Neural cell (in vitro differentiated cells): ENCODE results near the gene PIGK. TPM values are rescaled to one million over a fixed set of nuclear protein-coding genes. Genes with fewer than 3 reads are reported as not detected.

ENCODE experiments used
- H2AFZ ChIP-seq: fragments of 200-600, 300-800 bp; sonication (generic), shearing (Covaris generic); 2 replicates; pipeline ENCODE4 v1.6.0; 2014; ENCODE audit warnings: low read depth, mild to moderate bottlenecking, antibody characterized with exemption, low read length, moderate library complexity
- H3F3A ChIP-seq: fragments of 200-600 bp; shearing (Covaris generic); 2 replicates; pipeline ENCODE4 v1.6.1; 2016; ENCODE audit warnings: mild to moderate bottlenecking, moderate library complexity, mixed read lengths, antibody characterized with exemption, low read length; ENCODE audit not compliant: insufficient read depth, poor library complexity, severe bottlenecking
- H3K27ac ChIP-seq: fragments of 200-600, 300-800 bp; sonication (generic), shearing (Covaris generic); 2 replicates; pipeline ENCODE4 v1.5.1; 2014; ENCODE audit warnings: mild to moderate bottlenecking, low read length, moderate library complexity
- H3K27me3 ChIP-seq: fragments of 300-800, 200-600 bp; sonication (generic), shearing (Covaris generic); 2 replicates; pipeline ENCODE4 v1.6.0; 2014; ENCODE audit warnings: mild to moderate bottlenecking, low read depth, low read length, moderate library complexity; ENCODE audit not compliant: insufficient read depth
- H3K36me3 ChIP-seq: fragments of 300-800, 200-600 bp; sonication (generic), shearing (Covaris generic); 2 replicates; pipeline ENCODE4 v1.5.1; 2014; ENCODE audit warnings: mild to moderate bottlenecking, antibody characterized with exemption, low read length, moderate library complexity; ENCODE audit not compliant: insufficient read depth
- H3K4me2 ChIP-seq: fragments of 300-800, 200-600 bp; sonication (generic), shearing (Covaris generic); 2 replicates; pipeline ENCODE4 v1.6.0; 2014; ENCODE audit warnings: mild to moderate bottlenecking, low read length
- H3K4me3 ChIP-seq: fragments of 300-800, 200-600 bp; sonication (generic), shearing (Covaris generic); 2 replicates; pipeline ENCODE4 v1.5.1; 2014; ENCODE audit warnings: mild to moderate bottlenecking, low read length, moderate library complexity
- H3K79me2 ChIP-seq: fragments of 200-600 bp; shearing (Covaris generic); replicated peaks from 2 replicates; pipeline ENCODE4 v1.6.0; 2014; ENCODE audit warnings: mild to moderate bottlenecking, low read length, moderate library complexity; ENCODE audit not compliant: insufficient read depth
- H3K9ac ChIP-seq: fragments of 300-800, 200-600 bp; sonication (generic), shearing (Covaris generic); 2 replicates; pipeline ENCODE4 v1.6.1; 2016; ENCODE audit warnings: mild to moderate bottlenecking, low read length, mixed read lengths
- H3K9me2 ChIP-seq: fragments of 200-600 bp; shearing (Covaris generic); 2 replicates; pipeline ENCODE4 v1.6.1; 2016; ENCODE audit warnings: mild to moderate bottlenecking, low read length, mixed read lengths; ENCODE audit not compliant: insufficient read depth
- H3K9me3 ChIP-seq: fragments of 200-600, 300-800 bp; sonication (generic), shearing (Covaris generic); 2 replicates; pipeline ENCODE4 v1.6.1; 2016; ENCODE audit warnings: mild to moderate bottlenecking, mixed run types, low read length, moderate library complexity, mixed read lengths
- H4K20me1 ChIP-seq: fragments of 200-600 bp; shearing (Covaris generic); 2 replicates; pipeline ENCODE4 v1.6.1; 2016; ENCODE audit warnings: mild to moderate bottlenecking, mixed run types; ENCODE audit not compliant: insufficient read depth
- EP300 ChIP-seq: fragments of 450-650 bp; conservative IDR thresholded peaks from 2 replicates; pipeline ENCODE4 v1.6.1; 2014; ENCODE audit warnings: antibody characterized with exemption, mild to moderate bottlenecking, moderate library complexity; ENCODE audit not compliant: poor library complexity, severe bottlenecking
- EZH2 ChIP-seq: fragments of 200-600, 300-800 bp; shearing (Covaris generic), sonication (generic); IDR thresholded peaks from 2 replicates; pipeline ENCODE4 v1.6.1; 2014; ENCODE audit warnings: antibody characterized with exemption, low read length, borderline replicate concordance, mild to moderate bottlenecking; ENCODE audit not compliant: insufficient read depth, poor library complexity, severe bottlenecking
- MXI1 ChIP-seq: fragments of 450-650 bp; conservative IDR thresholded peaks from 2 replicates; pipeline ENCODE4 v1.6.1; 2014; ENCODE audit warnings: antibody characterized with exemption, mild to moderate bottlenecking; ENCODE audit not compliant: poor library complexity, severe bottlenecking
- POLR2AphosphoS5 ChIP-seq: IDR thresholded peaks from 2 replicates; pipeline ENCODE4 v1.6.1; 2012
- RAD21 ChIP-seq: fragments of 450-650 bp; conservative IDR thresholded peaks from 2 replicates; pipeline ENCODE4 v1.6.1; 2014; ENCODE audit warnings: antibody characterized with exemption, mild to moderate bottlenecking, moderate library complexity
- SMC3 ChIP-seq: fragments of 450-650 bp; conservative IDR thresholded peaks from 2 replicates; pipeline ENCODE4 v1.6.1; 2014; ENCODE audit warnings: antibody characterized with exemption, mild to moderate bottlenecking, moderate library complexity; ENCODE audit not compliant: poor library complexity
- TAF1 ChIP-seq: IDR thresholded peaks from 2 replicates; pipeline ENCODE4 v1.6.1; 2012; ENCODE audit warnings: low read depth
- polyA plus RNA-seq: library from polyadenylated mRNA; depleted of rRNA; stranded (reverse); fragments of >200 nt; gene quantifications from 2 replicates; pipeline ENCODE4 v1.2.3, GENCODE V29; 2014
- small RNA-seq, 3 experiments: library from RNA; depleted of rRNA; stranded (forward); fragments of <200 nt; gene quantifications; one replicate each; pipeline ENCODE3, GENCODE V24; 2012
- TF ChIP-seq, protein P1 (sequence below): fragments of 450-650 bp; IDR thresholded peaks from 2 replicates; pipeline ENCODE4 v1.5.1; 2014; ENCODE audit warnings: antibody characterized with exemption, mild to moderate bottlenecking, moderate library complexity; ENCODE audit not compliant: poor library complexity, severe bottlenecking
- TF ChIP-seq, protein P2 (sequence below): IDR thresholded peaks from 2 replicates; pipeline ENCODE4 v1.6.1; 2012; ENCODE audit warnings: borderline replicate concordance

Gene PIGK
- polyA plus RNA-seq, 1 donor from 2014 or later: 24.3 TPM

DNA sequence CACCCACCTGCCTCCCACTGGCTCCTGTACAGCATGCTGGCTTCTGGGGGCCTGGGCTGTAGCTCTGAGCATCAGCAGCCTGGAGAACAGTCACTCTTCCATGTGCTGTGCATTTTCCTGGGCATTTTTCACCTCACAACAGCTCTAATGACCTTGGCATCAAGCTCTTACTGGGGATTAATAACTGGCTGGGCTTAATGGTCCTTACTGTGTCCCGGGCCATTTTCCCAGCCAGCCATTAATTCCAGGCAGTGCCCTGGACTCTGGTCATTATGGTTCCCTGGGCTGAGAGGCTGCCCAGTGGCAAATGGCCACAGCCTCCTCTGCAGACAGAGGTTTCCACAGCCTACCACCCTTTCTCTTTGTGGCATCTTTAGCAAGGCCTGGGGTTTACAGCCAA lies 180.1 kb downstream of the PIGK start:
- Histone ChIP-seq H3K36me3 (no peaks in the 10 kb centered on the region), H3K27me3 (no peaks in the 10 kb centered on the region), H3F3A (no peaks in the 10 kb centered on the region), H3K4me3 (no peak overlapping the region), H3K9me3 (peaks cover 6% of the 10 kb centered on the region), H3K27ac (peak overlapping the region; percentile 7), H3K9me2 (no peaks in the 10 kb centered on the region), H3K79me2 (no peaks in the 10 kb centered on the region), H4K20me1 (no peaks in the 10 kb centered on the region), H3K4me2 (no peak overlapping the region), H2AFZ (no peak overlapping the region), H3K9ac (no peak overlapping the region)
- TF ChIP-seq RAD21: no peak
- TF ChIP-seq SMC3: no peak
- TF ChIP-seq, protein P1, sequence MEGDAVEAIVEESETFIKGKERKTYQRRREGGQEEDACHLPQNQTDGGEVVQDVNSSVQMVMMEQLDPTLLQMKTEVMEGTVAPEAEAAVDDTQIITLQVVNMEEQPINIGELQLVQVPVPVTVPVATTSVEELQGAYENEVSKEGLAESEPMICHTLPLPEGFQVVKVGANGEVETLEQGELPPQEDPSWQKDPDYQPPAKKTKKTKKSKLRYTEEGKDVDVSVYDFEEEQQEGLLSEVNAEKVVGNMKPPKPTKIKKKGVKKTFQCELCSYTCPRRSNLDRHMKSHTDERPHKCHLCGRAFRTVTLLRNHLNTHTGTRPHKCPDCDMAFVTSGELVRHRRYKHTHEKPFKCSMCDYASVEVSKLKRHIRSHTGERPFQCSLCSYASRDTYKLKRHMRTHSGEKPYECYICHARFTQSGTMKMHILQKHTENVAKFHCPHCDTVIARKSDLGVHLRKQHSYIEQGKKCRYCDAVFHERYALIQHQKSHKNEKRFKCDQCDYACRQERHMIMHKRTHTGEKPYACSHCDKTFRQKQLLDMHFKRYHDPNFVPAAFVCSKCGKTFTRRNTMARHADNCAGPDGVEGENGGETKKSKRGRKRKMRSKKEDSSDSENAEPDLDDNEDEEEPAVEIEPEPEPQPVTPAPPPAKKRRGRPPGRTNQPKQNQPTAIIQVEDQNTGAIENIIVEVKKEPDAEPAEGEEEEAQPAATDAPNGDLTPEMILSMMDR: no peak
- TF ChIP-seq MXI1: no peak
- TF ChIP-seq EP300: no peak
- no peak for TF ChIP-seq POLR2AphosphoS5
- TF ChIP-seq EZH2: no peak
- TF ChIP-seq TAF1: no peak
- TF ChIP-seq, protein P2, sequence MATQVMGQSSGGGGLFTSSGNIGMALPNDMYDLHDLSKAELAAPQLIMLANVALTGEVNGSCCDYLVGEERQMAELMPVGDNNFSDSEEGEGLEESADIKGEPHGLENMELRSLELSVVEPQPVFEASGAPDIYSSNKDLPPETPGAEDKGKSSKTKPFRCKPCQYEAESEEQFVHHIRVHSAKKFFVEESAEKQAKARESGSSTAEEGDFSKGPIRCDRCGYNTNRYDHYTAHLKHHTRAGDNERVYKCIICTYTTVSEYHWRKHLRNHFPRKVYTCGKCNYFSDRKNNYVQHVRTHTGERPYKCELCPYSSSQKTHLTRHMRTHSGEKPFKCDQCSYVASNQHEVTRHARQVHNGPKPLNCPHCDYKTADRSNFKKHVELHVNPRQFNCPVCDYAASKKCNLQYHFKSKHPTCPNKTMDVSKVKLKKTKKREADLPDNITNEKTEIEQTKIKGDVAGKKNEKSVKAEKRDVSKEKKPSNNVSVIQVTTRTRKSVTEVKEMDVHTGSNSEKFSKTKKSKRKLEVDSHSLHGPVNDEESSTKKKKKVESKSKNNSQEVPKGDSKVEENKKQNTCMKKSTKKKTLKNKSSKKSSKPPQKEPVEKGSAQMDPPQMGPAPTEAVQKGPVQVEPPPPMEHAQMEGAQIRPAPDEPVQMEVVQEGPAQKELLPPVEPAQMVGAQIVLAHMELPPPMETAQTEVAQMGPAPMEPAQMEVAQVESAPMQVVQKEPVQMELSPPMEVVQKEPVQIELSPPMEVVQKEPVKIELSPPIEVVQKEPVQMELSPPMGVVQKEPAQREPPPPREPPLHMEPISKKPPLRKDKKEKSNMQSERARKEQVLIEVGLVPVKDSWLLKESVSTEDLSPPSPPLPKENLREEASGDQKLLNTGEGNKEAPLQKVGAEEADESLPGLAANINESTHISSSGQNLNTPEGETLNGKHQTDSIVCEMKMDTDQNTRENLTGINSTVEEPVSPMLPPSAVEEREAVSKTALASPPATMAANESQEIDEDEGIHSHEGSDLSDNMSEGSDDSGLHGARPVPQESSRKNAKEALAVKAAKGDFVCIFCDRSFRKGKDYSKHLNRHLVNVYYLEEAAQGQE: no peak

Small RNAs within 50 kb of the gene (small RNA-seq; reads per million reads assigned to genes)
- 0.08 to 3.8 (median 3.3) reads per million in 3 experiments for gene MIR7156

Other genes with a start within 250 kb of the PIGK start
- gene AK5, start 62.6 kb upstream of the PIGK start, polyA plus RNA-seq: 5.4 and 7.1 TPM in 2 replicates